GM21619 (cell line): ENCODE measurements around the gene CCDC91.
"Not testable (repeated sequence)": the region's sequence is repeated elsewhere in the genome, so short reads cannot be mapped to it uniquely, and the experiment has no call there.

ENCODE experiments used
- ATAC-seq: cut with Tn5 transposase; IDR thresholded peaks from one replicate; pipeline ENCODE4 v1.9.1; 2021; ENCODE audit not compliant: unreplicated experiment

Gene CCDC91

DNA sequence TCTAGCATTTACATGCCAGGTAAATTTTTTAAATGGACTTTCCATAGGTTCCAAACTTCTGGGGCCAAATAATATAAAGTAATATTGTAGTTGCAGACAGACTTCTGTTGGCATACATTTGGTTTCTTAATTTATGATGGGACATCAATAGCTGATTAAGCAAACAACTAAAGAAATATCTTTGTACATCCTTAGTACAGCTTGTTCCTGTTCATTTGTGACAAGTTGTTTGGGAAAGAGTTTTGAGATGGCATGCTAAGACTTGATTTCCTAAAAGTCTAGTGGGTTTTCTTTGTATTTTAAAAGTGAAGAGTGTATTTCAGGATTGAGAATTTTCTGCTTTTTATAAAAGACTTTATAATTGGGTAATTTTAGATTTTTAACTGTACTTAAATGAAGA lies 41.0 kb downstream of the CCDC91 start:
- no peak for ATAC-seq

DNA sequence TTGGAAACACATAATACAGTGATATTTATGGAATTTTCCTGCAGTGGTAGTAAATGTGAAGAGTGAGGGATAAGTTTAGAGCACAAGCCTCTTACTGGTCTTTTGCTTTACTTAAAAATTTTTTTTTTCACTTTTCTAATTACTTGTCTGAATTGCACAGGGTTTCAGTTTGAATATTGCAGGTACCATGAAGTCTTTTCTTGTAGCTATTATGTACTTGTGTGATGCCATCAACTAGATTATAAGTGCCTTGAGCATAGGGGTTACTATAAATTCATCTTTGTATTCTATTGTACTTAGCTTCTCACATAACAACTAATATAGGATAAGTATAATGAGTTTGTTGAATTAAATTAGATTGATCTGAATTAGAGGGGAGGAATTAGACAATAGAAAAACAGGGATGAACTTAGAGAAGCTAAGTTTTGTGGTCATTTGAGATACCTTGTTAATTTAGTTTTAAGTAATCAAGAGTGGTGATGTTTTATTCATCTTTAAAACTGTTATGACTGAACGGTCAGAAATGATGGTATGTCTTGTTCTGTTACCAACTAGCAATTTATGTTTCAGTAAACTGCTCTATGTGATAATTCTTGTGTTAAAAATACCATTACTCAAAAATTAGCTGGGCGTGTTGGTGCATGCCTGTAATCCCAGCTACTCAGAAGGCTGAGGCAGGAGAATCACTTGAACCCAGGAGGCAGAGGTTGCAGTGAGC lies 42.1 kb downstream of the CCDC91 start:
- no peak for ATAC-seq

GRCh38 chr12:28234444-28234843 lies 44.2 kb downstream of the CCDC91 start:
- no peak for ATAC-seq

GRCh38 chr12:28235015-28235414 lies 44.8 kb downstream of the CCDC91 start:
- ATAC-seq = no peak

- ATAC-seq = no peak
Measured at GRCh38 chr12:28235985-28236384, 45.7 kb downstream of the CCDC91 start.

DNA sequence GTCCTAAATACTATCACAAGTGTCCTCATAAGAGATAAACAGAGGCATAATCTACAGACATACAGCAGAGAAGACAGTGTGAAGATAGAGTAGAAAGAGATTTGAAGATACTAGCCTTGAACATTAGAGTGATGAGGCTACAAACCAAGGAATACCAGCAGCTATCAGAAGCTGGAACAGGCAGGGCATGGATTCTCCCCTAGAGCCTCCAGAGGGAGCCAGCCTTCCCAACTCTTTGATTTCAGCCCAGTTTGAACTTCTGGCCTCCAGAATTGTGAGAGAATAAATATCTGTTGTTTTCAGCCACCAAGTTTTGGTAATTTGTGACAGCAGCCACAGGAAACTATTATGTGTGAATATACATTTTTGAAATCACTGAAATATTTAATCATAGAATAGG lies 47.2 kb downstream of the CCDC91 start:
- no peak for ATAC-seq

GRCh38 chr12:28239918-28240317 lies 49.7 kb downstream of the CCDC91 start:
- ATAC-seq = no peak

DNA sequence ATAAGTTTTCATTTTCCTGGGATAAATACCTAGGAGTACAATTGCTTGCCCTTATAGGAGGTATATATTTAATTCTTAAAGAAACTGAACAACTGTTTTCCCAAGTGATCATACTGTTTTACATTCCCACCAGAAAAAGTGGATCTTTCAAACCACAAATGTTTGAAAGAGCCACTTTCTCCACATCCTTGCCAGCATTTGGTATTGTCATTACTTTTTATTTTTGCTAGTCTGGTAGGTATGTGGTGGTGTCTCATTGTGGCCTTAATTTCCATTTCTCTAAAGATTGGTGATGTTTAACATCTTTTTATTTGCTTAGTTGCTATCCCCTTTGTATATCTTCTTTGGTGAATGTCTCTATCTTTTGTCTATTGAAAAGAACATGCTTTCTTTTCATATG lies 50.6 kb downstream of the CCDC91 start:
- no peak for ATAC-seq

GRCh38 chr12:28242129-28242495 lies 51.9 kb downstream of the CCDC91 start:
- ATAC-seq = no peak

GRCh38 chr12:28242496-28243309 lies 52.4 kb downstream of the CCDC91 start:
- ATAC-seq = no peak

DNA sequence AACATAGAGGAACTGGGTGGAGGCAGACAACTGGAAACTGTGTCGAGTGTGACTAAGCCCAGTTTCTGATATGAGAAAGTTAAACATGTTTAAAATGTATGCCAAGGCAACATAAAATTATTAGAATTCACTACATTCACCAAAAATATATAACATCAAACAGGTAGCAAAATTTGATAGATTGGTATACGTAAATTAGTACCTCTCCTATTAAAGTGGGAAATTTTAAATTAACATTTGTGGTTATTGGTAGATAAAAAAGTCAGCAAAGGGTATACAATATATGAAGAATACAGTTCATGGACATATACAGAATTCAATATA lies 53.0 kb downstream of the CCDC91 start:
- ATAC-seq = no peak

DNA sequence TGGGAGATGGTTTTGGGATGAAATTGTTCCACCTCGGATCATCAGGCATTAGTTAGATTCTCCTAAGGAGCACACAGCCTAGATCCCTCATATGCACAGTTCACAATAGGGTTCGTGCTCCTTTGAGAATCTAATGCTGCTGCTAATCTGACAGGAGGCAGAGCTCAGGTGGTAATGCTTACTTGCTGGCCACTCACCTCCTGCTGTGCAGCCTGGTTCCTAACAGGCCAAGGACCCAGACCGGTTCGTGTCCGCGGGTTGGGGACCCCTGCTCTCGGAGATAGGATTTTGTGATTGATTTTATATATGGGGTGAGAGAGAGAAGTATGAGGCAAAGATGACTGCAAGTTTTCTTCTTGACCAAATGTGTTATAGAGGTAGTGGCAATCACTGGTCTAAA lies 57.5 kb downstream of the CCDC91 start:
- no peak for ATAC-seq

GRCh38 chr12:28248555-28249145 lies 58.4 kb downstream of the CCDC91 start:
- ATAC-seq = no peak

DNA sequence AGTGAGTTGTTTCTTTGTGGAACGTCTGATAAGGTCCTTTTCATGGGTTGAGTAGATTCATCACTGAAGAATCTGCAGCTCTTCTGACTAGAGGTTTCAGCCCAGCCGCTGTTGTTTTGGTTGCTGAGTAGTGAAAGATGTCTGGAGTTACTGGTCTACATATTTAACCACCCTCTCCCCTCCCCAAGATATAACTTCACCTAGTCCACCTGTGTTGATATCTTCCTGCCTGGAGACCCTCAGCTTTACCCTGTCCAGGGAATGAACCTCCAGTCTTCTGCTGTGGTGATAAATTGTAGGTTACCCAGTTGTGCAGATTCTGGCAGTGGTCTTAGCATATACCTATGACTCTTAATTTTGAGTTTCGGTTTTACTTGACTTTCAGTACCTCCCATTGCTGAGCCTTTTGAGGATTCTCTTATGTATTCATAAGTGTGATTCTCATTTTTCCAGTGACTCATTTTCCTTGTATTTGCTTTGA lies 62.9 kb downstream of the CCDC91 start:
- ATAC-seq = peak; percentile 97

DNA sequence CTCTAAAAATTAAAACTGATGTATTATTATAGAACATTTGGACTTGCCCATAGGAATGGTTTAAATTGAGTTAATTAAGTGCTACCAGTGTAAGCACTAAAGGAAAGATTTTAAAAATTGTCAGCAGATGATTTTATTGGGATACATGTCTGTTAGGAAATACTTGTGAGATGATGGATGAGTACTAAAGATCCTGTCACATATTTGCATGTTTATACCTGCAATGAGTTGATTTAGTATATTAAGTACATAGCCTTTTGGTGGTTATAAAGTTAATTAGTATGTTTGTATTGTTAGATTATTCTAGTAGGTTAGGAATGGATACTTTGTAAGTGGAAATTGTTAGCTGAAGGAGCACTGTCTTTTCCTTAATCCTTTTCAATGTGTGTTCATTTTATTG lies 67.2 kb downstream of the CCDC91 start:
- ATAC-seq = no peak

GRCh38 chr12:28258998-28259397 lies 68.7 kb downstream of the CCDC91 start:
- no peak for ATAC-seq

GRCh38 chr12:28265435-28266042 lies 75.3 kb downstream of the CCDC91 start:
- no peak for ATAC-seq

GRCh38 chr12:28267920-28268607 lies 77.8 kb downstream of the CCDC91 start:
- ATAC-seq = not testable (repeated sequence)

DNA sequence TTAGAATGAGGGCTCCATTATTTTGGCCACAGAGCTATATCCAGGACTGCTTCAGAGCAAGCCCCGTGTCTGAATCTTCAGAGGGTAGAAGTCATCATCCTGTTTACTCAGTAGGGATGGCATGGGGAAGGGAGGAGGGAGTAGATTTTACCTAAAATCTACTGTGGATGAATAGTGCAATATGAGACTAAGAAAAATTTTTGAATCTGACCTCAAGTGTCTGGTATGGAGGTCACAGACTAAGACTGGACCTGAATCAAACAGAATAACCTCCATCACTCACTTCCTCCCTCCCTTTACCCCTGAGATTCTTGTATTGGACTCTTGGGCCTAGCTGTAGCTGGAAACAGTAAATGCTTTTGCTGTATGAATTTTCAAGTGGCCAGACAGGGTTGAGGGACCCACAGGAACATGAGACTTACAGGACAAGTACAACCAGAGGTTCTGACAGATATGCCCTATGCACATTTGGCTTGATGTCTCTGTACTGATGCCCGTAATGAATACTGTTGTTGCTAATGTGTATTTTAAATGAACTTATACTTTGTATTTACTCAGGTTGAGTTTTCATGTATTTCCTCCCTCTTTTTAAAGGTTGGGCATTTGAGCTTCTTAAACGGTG lies 78.5 kb downstream of the CCDC91 start:
- no peak for ATAC-seq

GRCh38 chr12:28269851-28270250 lies 79.6 kb downstream of the CCDC91 start:
- no peak for ATAC-seq

DNA sequence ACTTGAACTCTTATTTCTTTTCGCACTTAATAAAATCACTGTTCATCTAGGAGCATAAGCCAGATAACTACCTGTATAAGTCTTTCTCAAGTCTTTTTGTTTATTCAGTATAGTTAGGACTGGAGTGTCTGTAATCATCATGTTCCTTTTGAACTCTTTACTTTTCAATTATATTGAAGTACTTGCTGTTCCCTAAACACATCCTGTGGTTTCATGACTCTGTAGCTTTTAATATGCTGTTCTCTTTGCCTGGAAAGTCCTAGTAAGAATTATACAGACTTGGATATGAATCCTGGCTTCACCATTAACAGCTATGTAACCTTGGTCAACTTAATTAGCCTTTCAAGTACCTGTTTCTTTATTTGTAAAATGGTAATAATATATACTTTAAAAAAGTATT lies 88.2 kb downstream of the CCDC91 start:
- ATAC-seq = no peak
